HCT116 (cell line): ENCODE results near the gene CLPTM1L.
"Not testable (repeated sequence)": the region's sequence is repeated elsewhere in the genome, so short reads cannot be mapped to it uniquely, and the experiment has no call there.

Experiments
- ATF3 ChIP-seq: IDR thresholded peaks from 2 replicates; pipeline ENCODE4 v1.6.1; 2012
- EGR1 ChIP-seq: IDR thresholded peaks from 2 replicates; pipeline ENCODE4 v1.6.1; 2012; ENCODE audit warnings: low read depth
- EZH2 ChIP-seq: fragments of 200-600 bp; sonication (generic); IDR thresholded peaks from 2 replicates; pipeline ENCODE4 v1.6.1; 2017; ENCODE audit warnings: antibody characterized with exemption, mixed run types
- POLR2A ChIP-seq: IDR thresholded peaks from 2 replicates; pipeline ENCODE4 v1.7.0; 2011; ENCODE audit warnings: borderline replicate concordance; ENCODE audit not compliant: insufficient read depth, insufficient read length; ENCODE audit errors: extremely low read depth
- RAD21 ChIP-seq: IDR thresholded peaks from 2 replicates; pipeline ENCODE4 v1.6.1; 2012; ENCODE audit warnings: low read depth, mild to moderate bottlenecking
- SIN3A ChIP-seq: IDR thresholded peaks from 2 replicates; pipeline ENCODE4 v1.6.1; 2012; ENCODE audit warnings: low read depth
- SRF ChIP-seq: IDR thresholded peaks from 2 replicates; pipeline ENCODE4 v1.6.1; 2012; ENCODE audit warnings: low read depth
- TF ChIP-seq, protein P1 (sequence below), 3 experiments: fragments of 200-600 bp in 1 of 3; sonication (generic) in 1 of 3; IDR thresholded peaks in 2 of 3; conservative IDR thresholded peaks in 1 of 3; 2 replicates each; pipeline ENCODE4 v1.5.1; 2012 to 2017; ENCODE audit warnings: low read depth in 2 of 3, low read length in 2 of 3, antibody characterized with exemption in 1 of 3, borderline replicate concordance in 1 of 3, control low read depth in 1 of 3, mild to moderate bottlenecking in 1 of 3, mixed read lengths in 1 of 3, mixed run types in 1 of 3, moderate library complexity in 1 of 3; ENCODE audit not compliant: insufficient read depth in 1 of 3

- not testable (repeated sequence) for TF ChIP-seq EGR1, POLR2A, EZH2, ATF3, RAD21, SRF, SIN3A
- TF ChIP-seq, protein P1, sequence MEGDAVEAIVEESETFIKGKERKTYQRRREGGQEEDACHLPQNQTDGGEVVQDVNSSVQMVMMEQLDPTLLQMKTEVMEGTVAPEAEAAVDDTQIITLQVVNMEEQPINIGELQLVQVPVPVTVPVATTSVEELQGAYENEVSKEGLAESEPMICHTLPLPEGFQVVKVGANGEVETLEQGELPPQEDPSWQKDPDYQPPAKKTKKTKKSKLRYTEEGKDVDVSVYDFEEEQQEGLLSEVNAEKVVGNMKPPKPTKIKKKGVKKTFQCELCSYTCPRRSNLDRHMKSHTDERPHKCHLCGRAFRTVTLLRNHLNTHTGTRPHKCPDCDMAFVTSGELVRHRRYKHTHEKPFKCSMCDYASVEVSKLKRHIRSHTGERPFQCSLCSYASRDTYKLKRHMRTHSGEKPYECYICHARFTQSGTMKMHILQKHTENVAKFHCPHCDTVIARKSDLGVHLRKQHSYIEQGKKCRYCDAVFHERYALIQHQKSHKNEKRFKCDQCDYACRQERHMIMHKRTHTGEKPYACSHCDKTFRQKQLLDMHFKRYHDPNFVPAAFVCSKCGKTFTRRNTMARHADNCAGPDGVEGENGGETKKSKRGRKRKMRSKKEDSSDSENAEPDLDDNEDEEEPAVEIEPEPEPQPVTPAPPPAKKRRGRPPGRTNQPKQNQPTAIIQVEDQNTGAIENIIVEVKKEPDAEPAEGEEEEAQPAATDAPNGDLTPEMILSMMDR (IDR thresholded peaks at IDR 0.05 in 2 of 3, conservative IDR thresholded peaks at IDR 0.05 in 1 of 3; ENCODE audit: borderline replicate concordance in 1 of 3, insufficient read depth in 1 of 3, low read depth in 2 of 3, low read length in 2 of 3) = not testable (repeated sequence)
Measured at GRCh38 chr5:1333286-1333685, 11.6 kb downstream of the CLPTM1L start.
